GM19023 (cell line): ENCODE data around the gene EID2B.

Source experiments
- ATAC-seq: cut with Tn5 transposase; IDR thresholded peaks from one replicate; pipeline ENCODE4 v1.9.1; 2021; ENCODE audit warnings: mild to moderate bottlenecking, moderate library complexity; ENCODE audit not compliant: unreplicated experiment

EID2B gene, protein sequence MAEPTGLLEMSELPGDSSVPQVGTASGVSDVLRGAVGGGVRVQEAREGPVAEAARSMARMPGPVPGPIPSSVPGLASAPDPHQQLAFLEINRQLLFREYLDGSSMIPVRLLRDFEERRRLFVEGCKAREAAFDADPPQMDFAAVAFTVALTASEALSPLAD

DNA sequence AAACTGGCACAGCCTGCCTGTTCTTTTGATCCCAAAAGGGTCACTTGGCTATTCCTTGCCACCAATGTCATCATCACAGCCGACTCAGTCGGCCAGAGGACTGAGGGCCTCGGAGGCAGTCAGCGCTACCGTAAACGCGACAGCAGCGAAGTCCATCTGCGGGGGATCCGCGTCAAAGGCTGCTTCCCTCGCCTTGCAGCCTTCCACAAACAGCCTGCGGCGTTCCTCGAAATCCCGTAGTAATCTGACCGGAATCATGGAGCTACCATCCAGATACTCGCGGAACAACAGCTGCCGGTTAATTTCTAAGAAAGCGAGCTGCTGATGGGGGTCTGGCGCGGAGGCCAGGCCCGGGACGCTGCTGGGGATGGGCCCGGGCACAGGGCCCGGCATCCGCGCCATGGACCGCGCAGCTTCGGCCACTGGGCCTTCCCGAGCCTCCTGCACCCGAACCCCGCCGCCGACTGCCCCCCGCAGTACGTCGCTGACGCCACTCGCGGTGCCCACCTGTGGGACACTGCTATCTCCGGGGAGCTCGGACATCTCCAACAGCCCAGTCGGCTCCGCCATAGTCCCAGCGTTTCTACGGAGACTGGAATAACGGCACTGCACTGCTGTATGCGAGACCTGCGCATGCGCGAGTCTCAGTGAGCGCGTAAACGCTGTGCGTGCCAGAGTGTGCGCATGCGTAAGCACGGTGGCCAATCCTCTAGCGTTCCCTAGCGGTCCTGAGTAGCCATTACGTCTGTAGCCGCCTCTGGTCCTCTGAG lies at the start of gene EID2B:
EID2B (minus strand) TSS at position 620 of the 770 bp plus-strand sequence; CDS start at position 570, 50 bp downstream.
- ATAC-seq, result peak; percentile 83

GRCh38 chr19:39582442-39582841 lies 49.8 kb upstream of the EID2B start:
- ATAC-seq, result no peak

- no peak for ATAC-seq
These were observed 36.0 kb upstream of the EID2B start for GRCh38 chr19:39568604-39569003.

GRCh38 chr19:39566064-39566463 lies 33.4 kb upstream of the EID2B start:
- no peak for ATAC-seq

- no peak for ATAC-seq
These were observed 30.8 kb upstream of the EID2B start for GRCh38 chr19:39563408-39563807.

GRCh38 chr19:39558624-39559117 lies 26.0 kb upstream of the EID2B start:
- no peak for ATAC-seq

- no peak for ATAC-seq
These were observed 25.4 kb upstream of the EID2B start for GRCh38 chr19:39557811-39558623.

GRCh38 chr19:39555883-39556282 lies 23.2 kb upstream of the EID2B start:
- ATAC-seq, result no peak

- ATAC-seq, result no peak
These were observed 22.2 kb upstream of the EID2B start for GRCh38 chr19:39554701-39555311.

DNA sequence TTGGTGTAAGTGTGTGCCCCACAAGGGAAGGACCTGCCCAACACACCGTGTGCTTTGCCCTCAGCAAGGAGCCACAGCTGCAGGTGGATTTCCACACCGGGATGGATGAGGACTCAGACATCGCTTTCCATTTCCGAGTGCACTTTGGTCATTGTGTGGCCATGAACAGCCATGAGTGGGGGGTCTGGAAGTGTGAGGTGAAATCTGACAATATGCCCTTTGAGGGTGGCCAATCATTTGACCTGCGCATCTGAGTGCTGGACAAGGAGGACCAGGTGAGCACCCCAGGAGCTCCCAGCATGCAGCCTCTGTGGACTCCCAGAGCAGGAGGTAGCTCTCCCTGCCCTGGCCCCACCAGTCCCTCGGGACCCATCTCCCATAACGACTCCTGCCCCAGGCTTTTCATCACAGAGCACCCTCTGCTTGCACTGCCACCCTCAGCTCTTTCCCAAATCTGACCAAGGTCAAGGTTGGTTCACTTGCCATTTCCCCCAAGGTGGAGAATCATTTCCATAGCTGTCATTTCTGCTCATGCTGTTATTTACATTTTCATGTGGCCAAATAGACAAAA lies 20.5 kb upstream of the EID2B start:
- ATAC-seq, result no peak

GRCh38 chr19:39550197-39550596 lies 17.5 kb upstream of the EID2B start:
- no peak for ATAC-seq

GRCh38 chr19:39546599-39546998 lies 13.9 kb upstream of the EID2B start:
- ATAC-seq, result no peak

GRCh38 chr19:39544911-39545310 lies 12.3 kb upstream of the EID2B start:
- ATAC-seq, result no peak

DNA sequence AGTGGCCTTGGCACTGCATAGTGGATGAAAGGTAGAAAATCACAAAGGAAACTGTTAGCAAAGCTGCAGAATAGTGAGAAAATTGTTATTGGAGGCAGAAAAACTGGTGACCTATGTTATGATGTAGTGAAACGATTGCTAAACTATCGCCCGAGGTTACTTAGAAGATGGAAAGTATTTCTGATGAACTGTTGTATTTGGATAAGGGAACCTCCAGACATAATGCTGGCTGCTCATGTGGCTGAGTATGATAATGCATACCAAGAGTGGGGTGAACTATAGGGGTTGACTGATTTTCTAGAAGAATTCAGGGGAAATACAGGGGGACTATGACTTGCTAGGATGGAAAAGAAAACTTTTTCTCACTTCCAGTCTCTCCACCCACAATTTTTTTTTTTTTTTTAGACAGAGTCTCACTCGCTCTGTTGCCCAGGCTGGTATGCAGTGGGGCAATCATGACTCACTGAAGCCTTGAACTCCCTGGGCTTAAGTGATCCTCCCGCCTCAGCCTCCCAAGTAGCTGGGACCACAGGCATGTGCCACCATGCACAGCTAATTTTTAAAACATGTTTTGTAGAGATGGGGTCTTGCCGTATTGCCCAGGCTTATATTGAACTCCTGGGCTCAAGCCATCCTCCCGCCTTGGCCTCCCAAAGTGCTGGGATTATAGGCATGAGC lies 11.7 kb upstream of the EID2B start:
- no peak for ATAC-seq

- no peak for ATAC-seq
These were observed 10.8 kb upstream of the EID2B start for GRCh38 chr19:39543477-39543857.

DNA sequence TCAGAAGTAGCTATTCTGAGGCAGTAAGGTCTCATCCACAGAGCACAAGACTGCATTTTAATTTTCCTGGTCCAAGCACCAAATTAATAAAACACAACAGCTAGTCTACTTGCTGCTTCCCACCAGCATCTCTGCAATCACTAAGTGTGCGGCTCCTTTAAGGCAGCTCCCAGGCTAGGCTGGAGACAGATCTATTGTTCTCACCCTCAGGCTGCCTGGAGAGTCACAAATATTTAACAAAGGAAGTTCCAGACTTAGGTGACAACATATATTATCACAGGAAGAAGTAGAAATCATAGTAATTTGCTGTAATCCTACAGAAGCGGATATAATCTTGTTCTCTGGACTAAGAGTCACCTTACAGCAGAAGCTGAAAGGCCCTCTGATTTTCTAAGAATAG lies 9.6 kb upstream of the EID2B start:
- no peak for ATAC-seq

GRCh38 chr19:39540333-39540673 lies 7.7 kb upstream of the EID2B start:
- no peak for ATAC-seq

DNA sequence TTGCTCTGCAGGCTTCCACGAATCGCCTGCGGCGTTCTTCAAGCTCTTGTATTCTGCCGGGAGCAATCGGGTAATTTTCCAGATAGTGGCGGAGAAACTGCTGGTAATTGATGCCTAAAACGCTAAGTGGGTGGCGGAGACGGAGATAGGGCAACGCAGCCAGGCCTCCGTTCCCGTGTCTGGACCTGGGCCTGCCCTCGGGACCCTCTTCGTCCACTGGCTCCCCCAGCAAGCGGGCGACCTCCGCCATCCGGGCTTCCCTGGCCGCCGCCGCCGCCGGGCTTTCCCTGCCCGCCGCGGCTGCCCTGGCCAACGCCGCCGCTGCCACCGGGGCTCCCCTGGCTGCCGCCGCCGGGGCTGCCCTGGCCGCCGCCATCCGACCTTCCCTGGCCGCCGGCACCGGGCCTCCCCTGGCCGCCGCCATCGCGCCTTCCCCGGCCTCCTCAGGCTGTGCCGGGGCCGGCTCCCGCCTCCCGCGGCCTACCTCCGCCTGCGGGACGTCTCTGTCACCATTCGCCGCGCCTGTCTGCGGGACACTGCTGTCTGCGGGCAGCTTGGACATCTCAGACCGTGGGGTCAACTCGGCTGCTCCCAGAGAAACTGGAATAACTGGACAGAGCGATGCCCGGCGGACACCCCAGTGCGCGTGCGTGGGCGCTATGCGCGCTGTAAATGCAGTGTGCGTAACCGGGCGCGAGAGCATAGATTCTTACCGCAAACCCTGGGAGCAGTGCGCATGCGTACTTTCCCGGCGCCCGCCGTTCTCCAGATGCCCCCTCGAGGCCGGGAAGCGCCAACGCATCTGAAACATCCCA lies 7.1 kb upstream of the EID2B start, which contains the start of gene EID2:
EID2 (minus strand) TSS at position 644 of the 815 bp plus-strand sequence; CDS start at position 562, 82 bp downstream.
- ATAC-seq, result peak; percentile 78

- ATAC-seq, result no peak
These were observed 6.5 kb upstream of the EID2B start for GRCh38 chr19:39539165-39539517.

DNA sequence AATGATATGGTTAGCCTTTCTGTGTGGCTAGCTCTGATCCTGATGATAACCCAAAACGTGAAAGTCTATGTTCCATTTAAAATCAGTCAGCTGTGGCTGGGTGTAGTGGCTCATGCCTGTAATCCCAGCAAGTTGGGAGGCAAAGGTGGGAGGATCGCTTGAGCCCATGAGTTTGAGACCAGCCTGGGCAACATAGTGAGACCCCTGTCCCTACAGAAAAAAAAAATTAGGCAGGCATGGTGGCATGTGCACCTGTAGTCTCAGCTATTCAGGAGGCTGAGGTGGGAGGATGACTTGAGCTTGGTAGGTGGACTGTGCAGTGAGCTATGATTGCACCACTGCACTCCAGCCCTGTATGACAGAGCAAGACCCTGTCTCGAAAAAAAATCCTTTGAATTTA lies 1.1 kb upstream of the EID2B start:
- ATAC-seq, result no peak
